ENCODE data around the gene EEF1AKMT3.

Gene EEF1AKMT3

GRCh38 chr12:57765698-57766463 lies 6.5 kb upstream of the EEF1AKMT3 start:
- TF ChIP-seq ZFX (IDR thresholded peaks at IDR 0.05): no peak
- TF ChIP-seq CTCF (conservative IDR thresholded peaks at IDR 0.05): no peak
- H3K27ac ChIP-seq: peak overlapping the region; percentile 53

GRCh38 chr12:57766464-57767304 lies 5.7 kb upstream of the EEF1AKMT3 start, which contains the start of gene CYP27B1:
CYP27B1 (minus strand) TSS chr12:57767078; CDS start chr12:57767041, 37 bp downstream.
- peak within 1 kb of the TSS; percentile 53 for H3K27ac ChIP-seq
- TF ChIP-seq CTCF (conservative IDR thresholded peaks at IDR 0.05) (no peak), ZFX (IDR thresholded peaks at IDR 0.05) (no peak)

GRCh38 chr12:57767305-57767698 lies 5.1 kb upstream of the EEF1AKMT3 start:
- H3K27ac ChIP-seq: no peak overlapping the region
- TF ChIP-seq CTCF (conservative IDR thresholded peaks at IDR 0.05) (no peak), ZFX (IDR thresholded peaks at IDR 0.05) (no peak)

GRCh38 chr12:57767876-57768275 lies 4.5 kb upstream of the EEF1AKMT3 start:
- no peak overlapping the region for H3K27ac ChIP-seq
- TF ChIP-seq ZFX (IDR thresholded peaks at IDR 0.05) (no peak), CTCF (conservative IDR thresholded peaks at IDR 0.05) (no peak)

- TF ChIP-seq CTCF (conservative IDR thresholded peaks at IDR 0.05) (no peak), ZFX (IDR thresholded peaks at IDR 0.05) (no peak)
- H3K27ac ChIP-seq: no peak overlapping the region
Measured at GRCh38 chr12:57769594-57769993, 2.8 kb upstream of the EEF1AKMT3 start.

- peak overlapping the region; percentile 97; the same call in 1 of the 2 replicates for H3K27ac ChIP-seq
- TF ChIP-seq ZFX (IDR thresholded peaks at IDR 0.05) (no peak), CTCF (conservative IDR thresholded peaks at IDR 0.05) (no peak)
Measured at GRCh38 chr12:57770734-57771133, 1.7 kb upstream of the EEF1AKMT3 start.
